Lower leg skin (tissue), 3 donors: ENCODE data around the gene ZAR1L.

Experiments used
- CTCF ChIP-seq, 3 donors: fragments of 450-650 bp; IDR thresholded peaks; one replicate each; pipeline ENCODE4 v1.5.1; 2016; ENCODE audit warnings: antibody characterized with exemption in 3 of 3, mild to moderate bottlenecking in 3 of 3, moderate library complexity in 2 of 3
- POLR2A ChIP-seq, 2 donors: fragments of 450-650 bp; IDR thresholded peaks; one replicate each; pipeline ENCODE4 v1.6.1; 2016 to 2017; ENCODE audit warnings: antibody characterized with exemption in 2 of 2, mild to moderate bottlenecking in 1 of 2, moderate library complexity in 1 of 2

- no peak for TF ChIP-seq CTCF (IDR thresholded peaks at IDR 0.05)
- no peak for TF ChIP-seq POLR2A (IDR thresholded peaks at IDR 0.05)
Measured at GRCh38 chr13:32330441-32330840, 15.3 kb upstream of the ZAR1L start.
